K562 (cell line): Measurements from ENCODE around the gene MAGI2. TPM values are rescaled to one million over a fixed set of nuclear protein-coding genes. Genes with fewer than 3 reads are reported as not detected.

Experiments used
- ATAC-seq: fragments of 200-7000 bp; cut with Tn5 transposase; 3 replicates; pipeline ENCODE4 v1.9.1; 2020; ENCODE audit warnings: moderate library complexity
- BruUV-seq: library from RNA; stranded (reverse); fragments of 400-500 nt; replicated peaks from 2 replicates; lab custom pipeline; 2021; lab: Mats Ljungman, UMichigan
- CTCF ChIA-PET: fragments of 300-600 bp; formaldehyde crosslinking; extraction: SDS; loops from one replicate; lab custom pipeline; 2021; ENCODE audit warnings: low intra/inter-chr PET ratio; lab: Yijun Ruan, JAX
- POLR2A ChIA-PET: fragments of 300-600, 350-650 bp; sonication (Branson Sonifier 250); formaldehyde crosslinking; extraction: SDS; loops from one replicate; lab custom pipeline; 2021; ENCODE audit warnings: antibody characterized with exemption, inconsistent platforms; lab: Yijun Ruan, JAX
- DNase-seq, 4 experiments: peaks; one replicate each; pipeline versions ENCODE4 v3.0.0 to v3.0.0-alpha.2; 2011 to 2018; ENCODE audit warnings: low spot score in 3 of 4, mixed read lengths in 3 of 4; ENCODE audit errors: extremely low read depth in 1 of 4
- FAIRE-seq: peaks from 2 replicates; lab custom pipeline; 2011; peaks lifted over from hg19 to GRCh38; lab: Jason Lieb, UNC
- H2AFZ ChIP-seq: 2 replicates; pipeline ENCODE4 v1.6.0; 2011; ENCODE audit warnings: low read depth, low read length, control low read depth, inconsistent platforms
- H3K27ac ChIP-seq: fragments of 200-600 bp; 3 replicates; pipeline ENCODE4 v1.8.0; 2011; ENCODE audit warnings: low read depth, mild to moderate bottlenecking, control low read depth, inconsistent platforms, low read length, moderate library complexity, mixed read lengths; ENCODE audit errors: extremely low read depth
- H3K27me3 ChIP-seq, 2 experiments: fragments of 300-600 bp in 1 of 2; 2 replicates in 1 of 2; 3 replicates in 1 of 2; pipeline versions ENCODE4 v1.6.0 to v1.8.0; 2011; ENCODE audit warnings: inconsistent platforms in 2 of 2, low read length in 2 of 2, mild to moderate bottlenecking in 1 of 2, mixed read lengths in 1 of 2, moderate library complexity in 1 of 2; ENCODE audit not compliant: control insufficient read depth in 2 of 2, insufficient read depth in 2 of 2
- H3K36me3 ChIP-seq: fragments of 300-600 bp; 3 replicates; pipeline ENCODE4 v1.8.0; 2011; ENCODE audit warnings: mild to moderate bottlenecking, low read length, inconsistent platforms; ENCODE audit not compliant: control insufficient read depth, insufficient read depth
- H3K4me1 ChIP-seq, 2 experiments: fragments of 200-600 bp in 1 of 2; replicated peaks in 1 of 2; 2 replicates in 1 of 2; 3 replicates in 1 of 2; pipeline versions ENCODE4 v1.5.1 to v1.8.0; 2011; ENCODE audit warnings: inconsistent platforms in 2 of 2, low read length in 2 of 2, mild to moderate bottlenecking in 1 of 2, mixed read lengths in 1 of 2, moderate library complexity in 1 of 2; ENCODE audit not compliant: control insufficient read depth in 2 of 2, insufficient read depth in 2 of 2
- H3K4me2 ChIP-seq: 2 replicates; pipeline ENCODE4 v1.6.1; 2011; ENCODE audit warnings: low read length, control low read depth, inconsistent platforms, mixed read lengths; ENCODE audit not compliant: insufficient read depth
- H3K4me3 ChIP-seq: fragments of 200-600 bp; sonication (generic), shearing (Covaris generic); 2 replicates; pipeline ENCODE4 v1.5.1; 2016; ENCODE audit warnings: control low read depth, inconsistent platforms
- H3K79me2 ChIP-seq: fragments of 200-600 bp; 3 replicates; pipeline ENCODE4 v1.8.0; 2011; ENCODE audit warnings: low read length, inconsistent platforms; ENCODE audit not compliant: control insufficient read depth, insufficient read depth
- H3K9ac ChIP-seq, 2 experiments: 2 replicates each; pipeline versions ENCODE4 v1.6.0 to v1.6.1; 2011; ENCODE audit warnings: low read depth in 2 of 2, low read length in 2 of 2, control low read depth in 1 of 2, inconsistent platforms in 1 of 2, mild to moderate bottlenecking in 1 of 2, mixed read lengths in 1 of 2; ENCODE audit not compliant: insufficient read depth in 1 of 2
- H3K9me1 ChIP-seq: one replicate; pipeline ENCODE4 v1.6.0; 2011; ENCODE audit warnings: inconsistent platforms, mild to moderate bottlenecking, low read length, moderate library complexity; ENCODE audit not compliant: control insufficient read depth, insufficient read depth
- H3K9me3 ChIP-seq: replicated peaks from 2 replicates; pipeline ENCODE4 v1.5.1; 2011; ENCODE audit warnings: low read depth, low read length, inconsistent platforms; ENCODE audit not compliant: control insufficient read depth, insufficient read depth
- H4K20me1 ChIP-seq: replicated peaks from 2 replicates; pipeline ENCODE4 v1.6.1; 2011; ENCODE audit warnings: low read length, inconsistent platforms, mixed read lengths; ENCODE audit not compliant: control insufficient read depth, insufficient read depth
- CEBPG ChIP-seq, 3 experiments: fragments of 200-800 bp in 1 of 3; sonication (Bioruptor generic) in 1 of 3; sonication (generic) in 1 of 3; formaldehyde crosslinking in 1 of 3; IDR thresholded peaks in 2 of 3; conservative IDR thresholded peaks in 1 of 3; 2 replicates each; pipeline versions ENCODE4 v1.6.1 to v1.8.0; 2016 to 2022; ENCODE audit warnings: missing compliant biosample characterization in 2 of 3, missing genetic modification characterization in 2 of 3, mild to moderate bottlenecking in 1 of 3, missing genetic modification reagents in 1 of 3
- LEF1 ChIP-seq: fragments of 450-650 bp; IDR thresholded peaks from 2 replicates; pipeline ENCODE4 v1.6.1; 2016; ENCODE audit warnings: mild to moderate bottlenecking
- NFIC ChIP-seq: fragments of 450-650 bp; IDR thresholded peaks from 2 replicates; pipeline ENCODE4 v1.6.1; 2017; ENCODE audit warnings: mild to moderate bottlenecking, inconsistent platforms
- POLR2AphosphoS5 ChIP-seq: IDR thresholded peaks from 2 replicates; pipeline ENCODE4 v1.6.1; 2011; ENCODE audit warnings: mild to moderate bottlenecking, low read depth, low read length, moderate library complexity; ENCODE audit not compliant: control insufficient read depth, insufficient read depth
- SNRNP70 ChIP-seq: fragments of 200-400 bp; formaldehyde crosslinking; optimal IDR thresholded peaks from 2 replicates; pipeline ENCODE3; 2017; ENCODE audit warnings: low read depth, low read length
- TGIF2 ChIP-seq: sonication (generic); formaldehyde crosslinking; IDR thresholded peaks from 2 replicates; pipeline ENCODE4 v1.8.1; 2022; ENCODE audit warnings: mild to moderate bottlenecking, missing genetic modification reagents, moderate library complexity
- ZNF274 ChIP-seq: IDR thresholded peaks from 2 replicates; pipeline ENCODE4 v1.6.1; 2011; ENCODE audit warnings: low read depth, mild to moderate bottlenecking, low read length, moderate library complexity, borderline replicate concordance
- ZNF586 ChIP-seq: fragments of 450-650 bp; formaldehyde crosslinking; conservative IDR thresholded peaks from 2 replicates; pipeline ENCODE4 v1.4.0; 2020; ENCODE audit warnings: mild to moderate bottlenecking, moderate library complexity
- WGBS: fragments of 100-300 bp; shearing (Covaris generic); methylation state at CpG from one replicate; pipeline ENCODE4 v1.1.6; 2016; ENCODE audit warnings: low coverage, mixed read lengths; ENCODE audit not compliant: insufficient coverage; ENCODE audit errors: missing lambda C conversion rate; 5-methylcytosine and 5-hydroxymethylcytosine counted together
- in situ Hi-C: fragments of 300-500 bp; cut with MboI; formaldehyde crosslinking; loops from 4 replicates; pipeline ENCODE4 v1.15.0; 2018; ENCODE audit warnings: inconsistent platforms, mixed read lengths
- intact Hi-C: fragments of 100-400 bp; cut with micrococcal nuclease; formaldehyde crosslinking; loops from 2 replicates; pipeline ENCODE4 v1.14.2; 2022
- polyA plus RNA-seq, 8 experiments: library from polyadenylated mRNA; depleted of rRNA in 4 of 8; stranded (reverse) in 5 of 8; unstranded in 3 of 8; fragments of >200 nt; fragmentation: Nextera tagmentation in 2 of 8; fragmentation: Illumina TruSeq in 1 of 8; extraction: Ambion mirVana in 2 of 8; extraction: Trizol in 1 of 8; gene quantifications; 2 replicates each; pipeline versions ENCODE4 v1.2.1 to v1.2.3, GENCODE V29; 2011 to 2014; ENCODE audit warnings: inconsistent platforms in 1 of 8, missing spikeins in 1 of 8
- total RNA-seq, 7 experiments: library from RNA; depleted of rRNA in 6 of 7; stranded (reverse); fragments of >200 nt in 6 of 7; fragmentation: Illumina TruSeq in 2 of 7; extraction: Trizol in 2 of 7; gene quantifications; 2 replicates each; pipeline versions ENCODE4 v1.2.1 to v1.2.3, GENCODE V29; 2011 to 2021; ENCODE audit warnings: low replicate concordance in 1 of 7
- TF ChIP-seq, protein P1 (sequence below): sonication (generic); formaldehyde crosslinking; IDR thresholded peaks from 2 replicates; pipeline ENCODE4 v1.8.0; 2022; ENCODE audit warnings: mild to moderate bottlenecking, missing genetic modification reagents

The MAGI2 gene
- total and polyA plus RNA-seq, 9 of the 15 experiments (the other 6 are each of a cell fraction or from before 2014, with no cell fraction given), result 0.27 to 1.4 (median 0.70) TPM

- ChIA-PET CTCF (no interaction called here), POLR2A (interaction anchor here (0.6 kb wide), 1 partner anchor 11 kb away, joined by 3 read pairs; no protein-coding TSS in a partner anchor)
- 54% methylated on average over 3 of the region's 3 CpGs for WGBS
Measured at GRCh38 chr7:78013386-78013785, 1440.1 kb downstream of the MAGI2 start.

GRCh38 chr7:78011642-78012041 is 1441.8 kb downstream of the MAGI2 start:
- Histone ChIP-seq H3K9me3 (no peaks in the 10 kb centered on the region), H4K20me1 (no peaks in the 10 kb centered on the region), H3K27me3 (no peaks in the 10 kb centered on the region), H3K4me3 (no peak overlapping the region), H2AFZ (no peak overlapping the region; the same call in 1 of the 2 replicates), H3K79me2 (no peaks in the 10 kb centered on the region), H3K4me1 (peaks cover 2 to 10% of the 10 kb centered on the region in 2 experiments; a peak in 3 of 5 replicates), H3K9me1 (no peaks in the 10 kb centered on the region), H3K9ac (no peak overlapping the region), H3K27ac (no peak overlapping the region), H3K36me3 (no peaks in the 10 kb centered on the region), H3K4me2 (no peak overlapping the region)
- POLR2A ChIA-PET, result no interaction called here
- no peak for ATAC-seq
- in situ Hi-C loops, result no loop called here
- FAIRE-seq, result no peak
- CTCF ChIA-PET, result no interaction called here
- 21% methylated on average over 4 of the region's 5 CpGs for WGBS
- BruUV-seq, result no TSS peak
- peak; percentile 36 for TF ChIP-seq NFIC
- no peak for TF ChIP-seq CEBPG (CRISPR knock-in tag; IDR thresholded peaks at IDR 0.05)
- no peak for TF ChIP-seq CEBPG (tag; conservative IDR thresholded peaks at IDR 0.05 in 1 of 2, IDR thresholded peaks at IDR 0.05 in 1 of 2)
- no peak for DNase-seq
- intact Hi-C loops, result loop anchor here (10.0 kb wide), 2 partner anchors 217 to 357 kb away; partner anchors contain the start of genes PHTF2 and TMEM60

More at GRCh38 chr7:78013386-78013785, 1440.1 kb downstream of the MAGI2 start:
- DNase-seq (no peak), FAIRE-seq (no peak), ATAC-seq (no peak)
- Histone ChIP-seq H3K36me3 (no peaks in the 10 kb centered on the region), H3K27ac (no peak overlapping the region), H3K9ac (no peak overlapping the region), H3K9me3 (no peaks in the 10 kb centered on the region), H3K79me2 (peaks cover 9% of the 10 kb centered on the region; the same call in 2 of the 3 replicates), H3K4me3 (no peak overlapping the region), H3K4me2 (no peak overlapping the region), H3K27me3 (no peaks in the 10 kb centered on the region), H3K9me1 (no peaks in the 10 kb centered on the region), H2AFZ (no peak overlapping the region), H4K20me1 (no peaks in the 10 kb centered on the region), H3K4me1 (peaks cover 3 to 19% of the 10 kb centered on the region in 2 experiments; a peak in 4 of 5 replicates)
- TF ChIP-seq, protein P1, sequence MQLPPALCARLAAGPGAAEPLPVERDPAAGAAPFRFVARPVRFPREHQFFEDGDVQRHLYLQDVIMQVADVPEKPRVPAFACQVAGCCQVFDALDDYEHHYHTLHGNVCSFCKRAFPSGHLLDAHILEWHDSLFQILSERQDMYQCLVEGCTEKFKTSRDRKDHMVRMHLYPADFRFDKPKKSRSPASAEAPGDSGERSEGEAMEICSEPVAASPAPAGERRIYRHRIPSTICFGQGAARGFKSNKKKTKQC (CRISPR knock-in tag), result no peak
- no peak for TF ChIP-seq LEF1
- no peak for TF ChIP-seq ZNF586 (CRISPR knock-in tag)
- no peak for TF ChIP-seq ZNF274
- TF ChIP-seq POLR2AphosphoS5, result no peak
- no peak for TF ChIP-seq SNRNP70
- no peak for TF ChIP-seq TGIF2 (CRISPR knock-in tag)
- intact Hi-C loops (loop anchor here (10.0 kb wide), 2 partner anchors 219 to 359 kb away; partner anchors contain the start of genes PHTF2 and TMEM60), in situ Hi-C loops (no loop called here)
- no TSS peak for BruUV-seq
